GM12878 (cell line): ENCODE measurements around the gene TPCN1. TPM values are rescaled to one million over a fixed set of nuclear protein-coding genes. Genes with fewer than 3 reads are reported as not detected.

ENCODE experiments used
- ATAC-seq: fragments of 200-7000 bp; cut with Tn5 transposase; 3 replicates; pipeline ENCODE4 v1.9.1; 2020; ENCODE audit warnings: mild to moderate bottlenecking, moderate library complexity
- BruUV-seq: library from RNA; stranded (reverse); fragments of 400-500 nt; replicated peaks from 2 replicates; lab custom pipeline; 2021; lab: Mats Ljungman, UMichigan
- CTCF ChIA-PET: fragments of 300-600 bp; sonication (Branson Sonifier 250); formaldehyde crosslinking; extraction: SDS; loops from one replicate; lab custom pipeline; 2021; ENCODE audit warnings: inconsistent platforms; lab: Yijun Ruan, JAX
- POLR2A ChIA-PET: fragments of 350-600 bp; formaldehyde crosslinking; extraction: SDS; loops from one replicate; lab custom pipeline; 2021; ENCODE audit warnings: inconsistent platforms; lab: Charles Lee
- RAD21 ChIA-PET: fragments of 300-600 bp; sonication (Branson Sonifier 250); formaldehyde crosslinking; loops from one replicate; lab custom pipeline; 2023; ENCODE audit warnings: antibody characterized with exemption; ENCODE audit not compliant: unreplicated experiment; lab: Charles Lee
- SMC1A ChIA-PET: fragments of 300-600 bp; sonication (Branson Sonifier 250); formaldehyde crosslinking; loops from one replicate; lab custom pipeline; 2023; ENCODE audit not compliant: unreplicated experiment, uncharacterized antibody; lab: Charles Lee
- DNase-seq: peaks from one replicate; pipeline ENCODE4 v3.0.0-alpha.2; 2011; ENCODE audit warnings: low read depth, low spot score
- FAIRE-seq: peaks from 3 replicates; lab custom pipeline; 2011; peaks lifted over from hg19 to GRCh38; lab: Jason Lieb, UNC
- H2AFZ ChIP-seq: 2 replicates; pipeline ENCODE4 v1.6.0; 2011; ENCODE audit warnings: low read depth, low read length, control low read depth; ENCODE audit not compliant: control insufficient read depth
- H3K27ac ChIP-seq: 2 replicates; pipeline ENCODE4 v1.5.1; 2011; ENCODE audit warnings: control low read depth; ENCODE audit not compliant: control insufficient read depth, insufficient read depth
- H3K27me3 ChIP-seq, 2 experiments: replicated peaks in 1 of 2; 2 replicates each; pipeline versions ENCODE4 v1.6.0 to v1.6.1; 2011; ENCODE audit warnings: low read length in 1 of 2; ENCODE audit not compliant: control insufficient read depth in 2 of 2, insufficient read depth in 2 of 2
- H3K36me3 ChIP-seq, 2 experiments: 2 replicates each; pipeline ENCODE4 v1.5.1; 2011; ENCODE audit warnings: low read length in 1 of 2; ENCODE audit not compliant: control insufficient read depth in 2 of 2, insufficient read depth in 2 of 2
- H3K4me1 ChIP-seq: 2 replicates; pipeline ENCODE4 v1.6.1; 2011; ENCODE audit warnings: mild to moderate bottlenecking, low read length, moderate library complexity, mixed read lengths; ENCODE audit not compliant: control insufficient read depth, insufficient read depth
- H3K4me2 ChIP-seq: 2 replicates; pipeline ENCODE4 v1.6.0; 2011; ENCODE audit warnings: control low read depth; ENCODE audit not compliant: control insufficient read depth, insufficient read depth
- H3K4me3 ChIP-seq: fragments of 200-600 bp; sonication (generic); 2 replicates; pipeline ENCODE4 v1.5.1; 2016
- H3K79me2 ChIP-seq: 2 replicates; pipeline ENCODE4 v1.6.0; 2011; ENCODE audit warnings: low read length; ENCODE audit not compliant: control insufficient read depth, insufficient read depth
- H3K9ac ChIP-seq: 2 replicates; pipeline ENCODE4 v1.8.0; 2011; ENCODE audit warnings: low read length, control low read depth, mixed read lengths; ENCODE audit not compliant: control insufficient read depth, insufficient read depth
- H3K9me3 ChIP-seq: replicated peaks from 3 replicates; pipeline ENCODE4 v1.5.1; 2011; ENCODE audit warnings: mild to moderate bottlenecking, low read length; ENCODE audit not compliant: control insufficient read depth, insufficient read depth
- H4K20me1 ChIP-seq: 2 replicates; pipeline ENCODE4 v1.6.0; 2011; ENCODE audit not compliant: control insufficient read depth, insufficient read depth
- DPF2 ChIP-seq: fragments of 450-650 bp; IDR thresholded peaks from 2 replicates; pipeline ENCODE4 v1.6.1; 2017; ENCODE audit warnings: mild to moderate bottlenecking
- WRNIP1 ChIP-seq: IDR thresholded peaks from 2 replicates; pipeline ENCODE4 v1.6.1; 2011; ENCODE audit warnings: low read depth, low read length, improper control_type of control experiment, borderline replicate concordance
- WGBS: methylation state at CpG from one replicate; pipeline ENCODE4 v1.1.6; 2016; ENCODE audit warnings: low lambda C conversion rate; ENCODE audit not compliant: insufficient replicate concordance, insufficient coverage; ENCODE audit errors: missing lambda C conversion rate; 5-methylcytosine and 5-hydroxymethylcytosine counted together
- in situ Hi-C: fragments of 300-500 bp; cut with MboI; formaldehyde crosslinking; loops from 9 replicates; pipeline ENCODE4 v1.14.3; 2018; ENCODE audit warnings: mixed read lengths
- intact Hi-C: fragments of 100-400 bp; cut with micrococcal nuclease; formaldehyde crosslinking; loops from one replicate; pipeline ENCODE4 v1.14.2; 2022; ENCODE audit not compliant: unreplicated experiment
- polyA plus RNA-seq, 11 experiments: library from polyadenylated mRNA; depleted of rRNA in 4 of 11; unstranded in 6 of 11; stranded (reverse) in 5 of 11; fragments of >200 nt; fragmentation: Nextera tagmentation in 4 of 11; fragmentation: Illumina TruSeq in 1 of 11; extraction: Ambion mirVana in 4 of 11; extraction: Trizol in 1 of 11; gene quantifications; 1 replicate in 1 of 11; 2 replicates in 10 of 11; pipeline versions ENCODE4 v1.2.1 to v1.2.3, GENCODE V29; 2011 to 2016; ENCODE audit warnings: inconsistent platforms in 2 of 11, missing spikeins in 2 of 11, low read depth in 1 of 11
- total RNA-seq, 4 experiments: library from RNA; depleted of rRNA in 3 of 4; stranded (reverse); fragments of >200 nt in 3 of 4; fragmentation: Illumina TruSeq in 1 of 4; extraction: Trizol in 1 of 4; gene quantifications; 2 replicates each; pipeline versions ENCODE4 v1.2.1 to v1.2.3, GENCODE V29; 2013 to 2021
- TF ChIP-seq, protein P1 (sequence below), 3 experiments: IDR thresholded peaks in 2 of 3; conservative IDR thresholded peaks in 1 of 3; 2 replicates each; pipeline ENCODE4 v1.5.1; 2011; ENCODE audit warnings: low read depth in 3 of 3, low read length in 3 of 3, mild to moderate bottlenecking in 3 of 3, control low read depth in 2 of 3, moderate library complexity in 2 of 3, inconsistent platforms in 1 of 3, mixed read lengths in 1 of 3; ENCODE audit not compliant: control insufficient read depth in 2 of 3, insufficient read depth in 1 of 3; ENCODE audit errors: extremely low read depth in 1 of 3

Gene TPCN1
- total and polyA plus RNA-seq, 10 of the 15 experiments (the other 5 are each of a cell fraction or from before 2014, with no cell fraction given): 0.79 to 30.9 (median 19.4) TPM

DNA sequence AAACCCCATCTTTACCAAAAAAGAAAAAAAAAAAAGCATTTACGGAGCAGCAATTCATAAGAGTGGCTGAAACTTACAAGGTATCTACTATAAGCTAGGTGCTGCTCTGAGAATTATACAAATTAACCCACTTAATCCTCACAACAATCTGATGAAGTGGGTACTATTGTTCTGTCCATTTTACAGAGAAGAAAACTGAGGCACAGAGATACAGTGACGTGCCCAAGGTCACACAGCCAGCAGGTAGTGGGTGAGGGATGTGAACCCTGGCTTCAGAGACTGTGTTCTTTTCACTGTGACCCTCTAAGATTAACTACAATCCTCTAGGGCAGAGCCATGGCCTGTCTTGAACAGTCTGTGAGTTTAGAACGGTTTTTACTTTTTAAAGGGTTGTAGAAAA lies 39.3 kb upstream of the TPCN1 start (continued):
- TF ChIP-seq WRNIP1: no peak

- BruUV-seq: no TSS peak
- DNase-seq (no peak), ATAC-seq (no peak), FAIRE-seq (no peak)
- 0 out of 2 replicates have a peak overlapping the region, but pooled peaks have one; percentile 86 for H3K4me3 ChIP-seq
- WGBS: 91% methylated on average over 11 of the region's 11 CpGs
- ChIA-PET RAD21 (interaction anchor here (1.0 to 2.2 kb wide), 2 partner anchors 47 to 135 kb away, joined by 4 to 8 read pairs; no protein-coding TSS in a partner anchor), POLR2A (interaction anchor here (0.6 to 1.0 kb wide), 2 partner anchors 9 to 20 kb away, joined by 3 read pairs; no protein-coding TSS in a partner anchor), SMC1A (interaction anchor here (0.6 to 2.7 kb wide), 4 partner anchors 10 to 1422 kb away, joined by 3 to 9 read pairs (median 4); no protein-coding TSS in a partner anchor), CTCF (interaction anchor here (0.9 to 3.6 kb wide), 5 partner anchors 10 to 141 kb away, joined by 3 to 29 read pairs (median 5); no protein-coding TSS in a partner anchor)
- no peaks in the 10 kb centered on the region; the same call in 1 of the 2 replicates for H4K20me1 ChIP-seq
- H3K4me2 ChIP-seq: peak overlapping the region; percentile 93
- H3K9me3 ChIP-seq: no peaks in the 10 kb centered on the region
- H3K27ac ChIP-seq: no peak overlapping the region
- no peaks in the 10 kb centered on the region for H3K27me3 ChIP-seq
- H3K9ac ChIP-seq: no peak overlapping the region
- H3K79me2 ChIP-seq: peaks cover 50% of the 10 kb centered on the region
- intact Hi-C loops: no loop called here
- H3K36me3 ChIP-seq: peaks cover 21 to 22% of the 10 kb centered on the region in 2 experiments
- 0 out of 2 replicates have a peak, but pooled peaks have one; percentile 25 for TF ChIP-seq DPF2
- TF ChIP-seq, protein P1, sequence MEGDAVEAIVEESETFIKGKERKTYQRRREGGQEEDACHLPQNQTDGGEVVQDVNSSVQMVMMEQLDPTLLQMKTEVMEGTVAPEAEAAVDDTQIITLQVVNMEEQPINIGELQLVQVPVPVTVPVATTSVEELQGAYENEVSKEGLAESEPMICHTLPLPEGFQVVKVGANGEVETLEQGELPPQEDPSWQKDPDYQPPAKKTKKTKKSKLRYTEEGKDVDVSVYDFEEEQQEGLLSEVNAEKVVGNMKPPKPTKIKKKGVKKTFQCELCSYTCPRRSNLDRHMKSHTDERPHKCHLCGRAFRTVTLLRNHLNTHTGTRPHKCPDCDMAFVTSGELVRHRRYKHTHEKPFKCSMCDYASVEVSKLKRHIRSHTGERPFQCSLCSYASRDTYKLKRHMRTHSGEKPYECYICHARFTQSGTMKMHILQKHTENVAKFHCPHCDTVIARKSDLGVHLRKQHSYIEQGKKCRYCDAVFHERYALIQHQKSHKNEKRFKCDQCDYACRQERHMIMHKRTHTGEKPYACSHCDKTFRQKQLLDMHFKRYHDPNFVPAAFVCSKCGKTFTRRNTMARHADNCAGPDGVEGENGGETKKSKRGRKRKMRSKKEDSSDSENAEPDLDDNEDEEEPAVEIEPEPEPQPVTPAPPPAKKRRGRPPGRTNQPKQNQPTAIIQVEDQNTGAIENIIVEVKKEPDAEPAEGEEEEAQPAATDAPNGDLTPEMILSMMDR (IDR thresholded peaks at IDR 0.05 in 2 of 3, conservative IDR thresholded peaks at IDR 0.05 in 1 of 3; ENCODE audit: control insufficient read depth in 2 of 3, extremely low read depth in 1 of 3, insufficient read depth in 1 of 3, low read depth in 3 of 3, low read length in 3 of 3): no peak
- peaks cover 9% of the 10 kb centered on the region for H3K4me1 ChIP-seq
- in situ Hi-C loops: no loop called here
- H2AFZ ChIP-seq: no peak overlapping the region
Measured at GRCh38 chr12:113183030-113183589, 38.2 kb upstream of the TPCN1 start.
